Immature natural killer cell (primary cell): ENCODE results near the gene NMBR. TPM values are rescaled to one million over a fixed set of nuclear protein-coding genes. Genes with fewer than 3 reads are reported as not detected.
"Not testable (repeated sequence)": the region's sequence is repeated elsewhere in the genome, so short reads cannot be mapped to it uniquely, and the experiment has no call there.

Experiments used
- DNase-seq, 3 donors: peaks; one replicate each; pipeline ENCODE4 v3.0.0; 2022; ENCODE audit warnings: mixed read lengths in 1 of 3
- H3K27ac Mint-ChIP-seq, 6 donors: one replicate each; pipeline ENCODE4 v1.8.0; 2020; ENCODE audit warnings: mixed read lengths in 6 of 6, mild to moderate bottlenecking in 5 of 6, inconsistent platforms in 4 of 6, moderate library complexity in 3 of 6
- H3K27me3 Mint-ChIP-seq, 3 donors: one replicate each; pipeline ENCODE4 v1.8.0; 2020 to 2021; ENCODE audit warnings: low read depth in 3 of 3, mild to moderate bottlenecking in 3 of 3, mixed read lengths in 3 of 3, moderate library complexity in 3 of 3, inconsistent platforms in 1 of 3
- H3K36me3 Mint-ChIP-seq, 3 donors: one replicate each; pipeline ENCODE4 v1.8.0; 2020; ENCODE audit warnings: mixed read lengths in 3 of 3, inconsistent platforms in 2 of 3, mild to moderate bottlenecking in 2 of 3
- H3K4me1 Mint-ChIP-seq, 2 donors: one replicate each; pipeline ENCODE4 v1.8.0; 2020; ENCODE audit warnings: inconsistent platforms in 2 of 2, mild to moderate bottlenecking in 2 of 2, mixed read lengths in 2 of 2, moderate library complexity in 1 of 2
- H3K4me3 Mint-ChIP-seq, 5 donors: one replicate each; pipeline ENCODE4 v1.8.0; 2020; ENCODE audit warnings: mild to moderate bottlenecking in 5 of 5, mixed read lengths in 5 of 5, inconsistent platforms in 3 of 5, moderate library complexity in 3 of 5
- H3K9me3 Mint-ChIP-seq, 6 donors: one replicate each; pipeline ENCODE4 v1.8.0; 2020; ENCODE audit warnings: mild to moderate bottlenecking in 6 of 6, mixed read lengths in 6 of 6, inconsistent platforms in 4 of 6, moderate library complexity in 3 of 6
- polyA plus RNA-seq, 3 donors: library from polyadenylated mRNA; unstranded; fragments of 300-500 nt; fragmentation: Illumina TruSeq; gene quantifications; one replicate each; pipeline ENCODE4 v1.2.3, GENCODE V29; 2021

NMBR gene
- polyA plus RNA-seq, 3 donors from 2014 or later: not detected

DNA sequence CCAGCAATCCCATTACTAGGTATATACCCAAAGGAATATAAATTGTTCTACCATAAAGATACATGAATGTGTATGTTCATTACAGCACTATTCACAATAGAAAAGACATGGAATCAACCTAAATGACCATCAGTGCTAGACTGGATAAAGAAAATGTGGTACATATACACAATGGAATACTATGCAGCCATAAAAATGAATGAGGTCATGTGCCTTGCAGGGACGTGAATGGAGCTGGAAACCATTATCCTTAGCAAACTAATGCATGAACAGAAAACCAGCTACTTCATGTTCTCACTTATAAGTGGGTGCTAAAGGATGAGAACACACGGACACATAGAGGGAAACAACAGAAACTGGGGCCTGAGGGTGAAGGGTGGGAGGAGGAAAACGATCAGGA, 119.1 kb downstream of the NMBR start:
- not testable (repeated sequence) for H3K9me3 Mint-ChIP-seq, H3K4me3 Mint-ChIP-seq, DNase-seq, H3K27ac Mint-ChIP-seq, H3K36me3 Mint-ChIP-seq, H3K27me3 Mint-ChIP-seq
- H3K4me1 Mint-ChIP-seq: peaks cover 0 to 20% of the 10 kb centered on the region in 2 donors

DNA sequence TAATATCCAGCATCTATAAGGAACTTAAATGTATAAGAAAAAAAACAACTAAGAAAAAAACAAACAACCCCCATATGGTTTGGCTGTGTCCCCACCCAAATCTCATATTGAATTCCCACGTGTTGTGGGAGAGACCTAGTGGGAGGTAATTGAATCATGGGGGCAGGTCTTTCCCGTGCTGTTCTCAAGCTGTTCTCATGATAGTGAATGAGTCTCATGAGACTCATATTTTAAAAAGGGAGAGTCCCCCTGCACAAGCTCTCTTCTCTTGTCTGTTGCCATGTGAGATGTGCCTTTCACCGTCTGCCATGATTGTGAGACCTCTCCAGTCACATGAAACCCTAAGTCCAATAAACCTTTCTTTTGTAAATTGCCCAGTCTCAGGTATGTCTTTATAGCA, 119.8 kb downstream of the NMBR start:
- Mint-ChIP-seq H3K9me3 (peaks cover 0 to 9% (median 3%) of the 10 kb centered on the region in 6 donors), H3K27ac (no peak overlapping the region), H3K27me3 (peaks cover 0 to 1% (median 0%) of the 10 kb centered on the region in 3 donors), H3K36me3 (peaks cover 0 to 5% (median 0%) of the 10 kb centered on the region in 3 donors), H3K4me1 (peaks cover 0 to 20% of the 10 kb centered on the region in 2 donors), H3K4me3 (peak overlapping the region in 1 of 5 donors; percentile 2)
- DNase-seq: no peak

DNA sequence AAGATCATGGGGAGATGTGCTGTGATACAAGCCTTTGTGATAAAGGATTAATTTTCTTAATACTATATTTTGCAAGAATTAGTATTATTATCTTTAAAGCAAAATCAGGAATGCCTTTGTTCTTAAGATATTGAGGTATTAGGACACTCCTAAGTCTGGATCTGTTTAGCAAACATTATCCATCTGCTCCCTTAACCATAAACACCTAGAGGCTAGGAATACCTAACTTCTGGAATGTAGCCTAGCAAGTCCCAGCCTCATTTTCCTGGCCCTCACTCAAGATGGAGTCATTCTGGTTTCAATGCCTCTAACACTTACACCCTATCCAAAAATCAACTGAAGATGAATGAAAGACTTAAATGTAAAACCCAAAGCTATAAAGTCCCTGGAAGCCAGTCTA, 120.5 kb downstream of the NMBR start:
- no peak for DNase-seq
- H3K4me3 Mint-ChIP-seq: no peak overlapping the region
- peaks cover 0 to 20% of the 10 kb centered on the region in 2 donors for H3K4me1 Mint-ChIP-seq
- peaks cover 0 to 5% (median 0%) of the 10 kb centered on the region in 3 donors for H3K36me3 Mint-ChIP-seq
- H3K27ac Mint-ChIP-seq: no peak overlapping the region
- H3K27me3 Mint-ChIP-seq: peaks cover 0 to 1% (median 0%) of the 10 kb centered on the region in 3 donors
- H3K9me3 Mint-ChIP-seq: peaks cover 0 to 9% (median 3%) of the 10 kb centered on the region in 6 donors

Other genes starting within 250 kb of the NMBR start
- gene GJE1, start 14.2 kb downstream of the NMBR start, polyA plus RNA-seq: not detected
- 10 to 100 TPM; 38.9 to 83.1 (median 81.2) TPM for gene VTA1, start 141 bp upstream of the NMBR start, polyA plus RNA-seq
- gene ADGRG6, start 154.9 kb upstream of the NMBR start, polyA plus RNA-seq: under 1 TPM in 1 of 3 donors, not detected in 2; 0.47 TPM